IPS-11a (cell line): Measurements from ENCODE around the gene PEX13.
"Not testable (repeated sequence)": the region's sequence is repeated elsewhere in the genome, so short reads cannot be mapped to it uniquely, and the experiment has no call there.

Experiments
- H3K4me3 ChIP-seq: one replicate; pipeline ENCODE4 v1.5.1; 2013; ENCODE audit warnings: low read depth, low read length, control low read depth

PEX13 gene

GRCh38 chr2:61006486-61007105 is 10.9 kb upstream of the PEX13 start:
- H3K4me3 ChIP-seq, result no peak overlapping the region

DNA sequence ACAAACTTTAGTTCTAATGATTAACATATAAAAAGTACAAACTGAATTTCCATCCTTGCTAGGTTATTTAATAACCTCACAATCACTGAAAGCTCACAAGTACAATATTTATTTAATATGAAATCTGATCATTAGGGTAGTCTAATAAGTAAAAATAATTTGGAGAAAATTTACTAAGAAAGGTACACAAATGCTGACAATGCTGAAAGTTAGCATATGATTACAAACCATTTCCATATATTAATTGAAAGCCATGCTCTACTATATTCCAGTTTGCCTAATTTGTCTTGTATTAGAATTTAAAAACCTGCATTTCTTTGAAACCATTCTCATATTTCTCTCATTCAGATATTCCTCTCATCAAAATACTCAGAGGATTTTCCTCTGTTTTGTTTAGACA is 8.2 kb upstream of the PEX13 start:
- no peak overlapping the region for H3K4me3 ChIP-seq

- H3K4me3 ChIP-seq, result no peak overlapping the region
These were observed 5.8 kb upstream of the PEX13 start for GRCh38 chr2:61011678-61012077.

DNA sequence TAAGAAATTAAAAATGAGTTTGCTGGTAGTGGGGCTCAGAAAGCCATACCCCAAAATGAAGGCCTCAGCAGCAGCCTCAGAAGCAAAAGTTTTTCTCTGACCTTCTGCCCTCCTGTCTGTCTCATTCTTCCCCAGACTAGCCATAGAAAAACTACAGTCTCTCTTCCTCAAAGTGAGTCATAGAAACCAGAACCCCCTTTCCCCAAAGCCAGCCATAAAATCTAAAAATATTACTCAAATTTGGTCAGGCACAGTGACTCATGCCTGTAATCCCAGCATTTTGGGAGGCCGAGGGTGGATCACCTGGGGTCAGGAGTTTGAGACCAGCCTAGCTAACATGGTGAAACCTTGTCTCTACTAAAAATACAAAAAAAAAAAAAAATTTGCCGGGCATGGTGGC is 5.2 kb upstream of the PEX13 start:
- not testable (repeated sequence) for H3K4me3 ChIP-seq

DNA sequence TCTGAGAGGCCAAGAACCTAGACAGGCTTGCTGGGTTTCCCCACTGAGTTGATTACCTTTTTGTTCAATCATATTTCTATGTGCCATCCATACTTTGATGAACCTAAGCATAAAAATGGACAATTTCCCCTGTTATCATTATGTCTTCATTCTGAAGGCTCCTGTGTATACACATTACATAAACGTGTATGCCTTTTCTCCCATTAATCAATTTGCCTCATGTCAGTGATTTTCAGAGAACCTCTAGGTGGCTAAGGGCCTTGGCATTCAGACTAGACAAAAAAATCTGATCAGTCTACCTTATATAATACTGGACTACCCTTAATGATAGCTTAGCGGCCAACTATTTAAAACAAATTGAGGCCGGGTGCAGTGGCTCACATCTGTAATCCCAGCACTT is 4.1 kb upstream of the PEX13 start:
- H3K4me3 ChIP-seq, result no peak overlapping the region

GRCh38 chr2:61014763-61015162 is 2.8 kb upstream of the PEX13 start:
- H3K4me3 ChIP-seq, result no peak overlapping the region

- peak overlapping the region; percentile 97 for H3K4me3 ChIP-seq
These were observed 1.5 kb upstream of the PEX13 start for GRCh38 chr2:61015976-61016375.

DNA sequence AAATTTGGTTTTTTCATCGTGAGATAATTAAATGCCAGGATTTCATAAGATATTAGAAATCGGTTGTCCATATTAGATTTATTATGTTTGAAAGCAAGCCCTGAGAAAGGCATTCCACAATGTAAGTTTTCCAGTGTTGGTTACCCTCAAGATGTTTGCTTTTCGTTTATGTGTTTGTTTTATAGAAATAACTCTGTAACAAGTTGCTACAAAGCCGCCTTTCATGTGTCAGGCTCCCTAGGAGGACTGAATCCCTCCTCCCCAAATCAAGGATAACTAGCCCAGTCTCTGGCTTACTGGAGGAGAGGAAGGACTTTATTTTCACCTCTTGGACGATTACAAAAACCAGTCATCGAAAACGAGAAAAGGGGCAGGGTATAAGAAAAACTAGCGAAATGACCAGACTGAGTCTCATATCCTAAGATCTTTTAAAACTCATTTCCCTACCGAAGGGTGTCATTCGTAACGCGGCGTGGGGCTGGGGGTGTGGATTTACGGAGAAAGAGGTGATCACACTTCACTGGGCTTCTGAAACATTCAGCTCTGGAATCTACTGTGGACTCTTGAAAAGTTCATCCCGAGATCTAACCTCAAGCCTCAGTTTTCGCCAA is 1.0 kb upstream of the PEX13 start:
- peak overlapping the region; percentile 97 for H3K4me3 ChIP-seq

DNA sequence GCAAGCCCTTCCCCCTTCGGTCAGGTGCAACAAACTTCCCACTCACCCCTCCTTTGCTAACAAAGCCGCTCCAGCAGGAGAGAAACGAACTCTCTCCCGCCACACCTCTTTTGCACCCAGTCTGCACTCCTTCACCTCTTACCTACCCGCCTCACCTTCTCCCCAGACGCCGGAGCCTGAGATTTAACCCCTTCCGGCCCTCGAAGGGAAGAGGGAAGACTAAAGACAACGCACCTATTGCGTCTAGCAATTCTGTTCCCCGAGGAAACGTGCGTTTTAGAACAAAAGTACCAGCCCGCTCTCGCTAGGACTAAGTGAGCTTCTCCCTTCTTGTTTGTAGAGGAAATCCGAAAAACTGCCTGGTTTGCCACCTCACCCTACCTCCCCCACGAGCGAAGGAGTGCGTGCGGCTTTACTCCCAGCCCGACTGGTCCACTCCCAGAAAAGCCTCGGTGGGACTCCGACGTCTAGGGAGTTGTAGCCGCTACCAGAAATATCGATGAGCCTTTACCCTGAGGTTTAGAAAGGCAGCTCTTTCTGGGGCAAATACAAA is 441 bp upstream of the PEX13 start:
- peak overlapping the region; percentile 97 for H3K4me3 ChIP-seq

GRCh38 chr2:61018318-61018755 is 817 bp downstream of the PEX13 start:
- peak overlapping the region; percentile 97 for H3K4me3 ChIP-seq

GRCh38 chr2:61018798-61019197 is 1.3 kb downstream of the PEX13 start:
- H3K4me3 ChIP-seq, result peak overlapping the region; percentile 97

DNA sequence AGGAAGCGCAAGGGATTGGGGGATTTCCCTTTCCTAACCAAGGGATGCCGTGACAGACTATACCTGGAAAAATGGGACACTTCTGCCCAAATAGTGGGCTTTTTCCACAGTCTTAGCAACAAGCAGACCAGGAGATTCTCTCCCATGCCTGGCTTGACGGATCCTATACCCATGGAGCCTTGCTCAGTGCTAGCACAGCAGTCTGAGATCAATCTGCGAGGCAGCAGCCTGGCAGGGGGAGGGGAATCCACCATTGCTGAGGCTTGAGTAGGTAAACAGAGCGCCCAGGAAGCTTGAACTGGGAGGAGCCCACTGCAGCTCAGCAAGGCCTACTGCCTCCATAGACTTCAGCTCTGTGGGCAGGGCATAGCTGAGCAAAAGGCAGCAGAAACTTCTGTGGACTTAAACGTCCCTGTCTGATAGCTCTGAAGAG is 3.7 kb downstream of the PEX13 start:
- no peak overlapping the region for H3K4me3 ChIP-seq

DNA sequence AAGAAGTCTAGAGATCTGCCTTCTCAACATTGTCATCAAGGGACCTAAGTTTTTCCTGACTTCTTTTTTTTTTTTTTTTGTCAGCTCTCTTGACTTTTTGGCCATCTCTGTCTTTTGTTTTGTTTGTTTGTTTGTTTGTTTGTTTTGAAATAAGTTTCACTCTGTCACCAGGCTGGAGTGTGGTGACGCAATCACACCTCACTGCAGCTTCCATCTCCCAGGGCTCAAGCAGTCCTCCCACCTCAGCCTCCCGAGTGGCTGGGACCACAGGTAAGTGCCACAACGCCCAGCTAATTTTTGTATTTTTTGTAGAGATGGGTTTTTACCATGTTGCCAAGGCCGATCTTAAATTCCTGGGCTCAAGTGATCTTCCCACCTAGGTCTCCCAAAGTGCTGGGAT is 6.2 kb downstream of the PEX13 start:
- H3K4me3 ChIP-seq, result no peak overlapping the region

- H3K4me3 ChIP-seq, result no peak overlapping the region
These were observed 12.0 kb downstream of the PEX13 start for GRCh38 chr2:61029533-61029932.

DNA sequence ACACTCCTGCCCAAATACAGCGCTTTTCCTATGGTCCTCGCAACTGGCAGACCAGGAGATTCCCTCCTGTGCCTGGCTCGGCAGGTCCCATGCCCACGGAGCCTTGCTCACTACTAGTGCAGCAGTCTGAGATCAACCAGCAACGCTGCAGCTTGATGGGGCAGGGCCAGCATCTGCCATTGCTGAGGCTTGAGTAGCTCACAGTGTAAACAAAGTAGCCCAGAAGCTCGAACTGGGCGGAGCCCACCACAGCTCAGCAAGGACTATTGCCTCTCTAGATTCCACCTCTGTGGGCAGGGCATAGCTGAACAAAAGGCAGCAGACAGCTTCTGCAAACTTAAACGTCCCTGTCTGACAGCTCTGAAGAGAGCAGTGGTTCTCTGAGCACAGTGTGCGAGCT is 17.1 kb downstream of the PEX13 start:
- not testable (repeated sequence) for H3K4me3 ChIP-seq

DNA sequence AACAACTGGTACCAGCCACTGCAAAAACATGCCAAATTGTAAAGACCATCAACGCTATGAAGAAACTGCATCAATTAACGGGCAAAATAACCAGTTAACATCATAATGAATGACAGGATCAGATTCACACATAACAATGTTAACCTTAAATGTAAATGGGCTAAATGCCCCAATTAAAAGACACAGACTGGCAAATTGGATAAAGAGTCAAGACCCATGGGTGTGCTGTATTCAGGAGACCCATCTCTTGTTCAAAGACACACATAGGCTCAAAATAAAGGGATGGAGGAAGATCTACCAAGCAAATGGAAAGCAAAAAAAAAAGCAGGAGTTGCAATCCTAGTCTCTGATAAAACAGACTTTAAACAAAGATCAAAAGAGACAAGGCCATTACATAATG is 19.1 kb downstream of the PEX13 start:
- H3K4me3 ChIP-seq, result not testable (repeated sequence)

DNA sequence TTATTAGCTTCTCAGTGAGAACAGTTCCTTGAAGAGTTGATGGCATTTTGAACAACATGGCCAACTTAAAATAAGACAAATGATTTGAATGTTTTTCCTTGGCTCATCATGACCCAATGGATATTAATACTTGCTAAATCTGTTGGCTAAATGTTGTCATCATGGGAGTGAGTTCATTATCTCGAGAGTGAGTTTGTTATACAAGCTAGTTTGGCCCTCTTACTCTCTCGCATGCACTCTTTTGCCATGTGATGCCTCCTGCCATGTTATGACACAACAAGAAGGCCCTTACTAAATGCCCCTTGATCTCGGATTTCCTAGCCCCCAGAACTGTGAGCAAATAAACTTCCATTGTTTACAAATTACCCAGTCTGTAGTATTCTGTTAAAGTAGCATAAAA is 25.3 kb downstream of the PEX13 start:
- no peak overlapping the region for H3K4me3 ChIP-seq

DNA sequence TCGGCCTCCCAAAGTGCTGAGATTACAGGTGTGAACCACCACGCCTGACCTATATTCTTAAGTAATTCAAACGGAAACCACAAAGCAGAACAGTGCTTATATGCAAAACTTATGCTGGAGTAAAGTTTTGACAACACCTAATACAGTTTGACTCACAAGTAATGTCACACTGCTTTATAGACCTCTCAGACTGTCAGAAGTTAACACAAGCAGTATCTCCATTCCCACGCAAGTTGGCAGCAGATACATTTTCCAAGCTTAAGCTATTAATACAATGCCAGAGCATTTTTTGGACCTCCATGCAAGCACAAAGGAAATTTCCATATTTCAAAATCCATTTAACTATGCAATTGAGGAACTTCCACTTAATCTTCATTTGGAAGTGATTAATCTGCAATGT is 27.1 kb downstream of the PEX13 start:
- no peak overlapping the region for H3K4me3 ChIP-seq

DNA sequence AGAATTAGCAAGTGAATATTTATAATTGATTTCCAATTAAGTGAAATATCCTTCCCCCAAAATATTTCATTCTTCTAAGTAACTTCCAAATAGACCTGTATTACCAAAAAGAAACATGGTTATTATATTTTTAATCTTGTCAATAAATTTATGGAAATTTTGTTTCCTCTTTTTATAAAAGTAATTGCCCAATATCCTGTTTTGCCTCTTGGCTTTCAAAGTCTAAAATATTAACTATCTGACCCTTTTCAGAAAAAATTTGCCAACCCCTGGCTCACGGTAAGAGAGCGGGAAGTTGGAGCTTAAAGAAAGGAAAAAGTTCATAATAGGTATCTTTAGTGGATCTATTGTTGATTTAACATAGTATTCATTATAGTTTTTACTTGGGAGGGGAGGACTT is 27.7 kb downstream of the PEX13 start:
- no peak overlapping the region for H3K4me3 ChIP-seq

DNA sequence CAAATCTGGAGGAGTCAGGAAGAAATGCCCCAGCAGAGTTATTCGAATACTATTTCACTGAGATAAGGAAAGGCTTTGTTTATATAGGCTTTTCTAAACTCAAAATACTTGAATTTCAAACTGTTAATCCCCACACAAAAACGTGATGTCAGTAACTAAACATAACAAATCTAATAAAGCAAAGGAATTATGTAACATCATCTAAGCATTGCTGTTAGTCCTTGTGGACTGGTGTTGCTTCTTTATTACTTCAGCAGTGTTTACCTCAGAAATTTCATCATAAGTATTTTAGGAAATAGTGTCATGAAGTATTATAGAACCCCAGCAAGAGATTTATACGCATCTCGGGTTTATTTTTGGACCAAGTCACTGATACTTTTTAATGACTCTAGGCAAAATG is 28.5 kb downstream of the PEX13 start:
- H3K4me3 ChIP-seq, result no peak overlapping the region

DNA sequence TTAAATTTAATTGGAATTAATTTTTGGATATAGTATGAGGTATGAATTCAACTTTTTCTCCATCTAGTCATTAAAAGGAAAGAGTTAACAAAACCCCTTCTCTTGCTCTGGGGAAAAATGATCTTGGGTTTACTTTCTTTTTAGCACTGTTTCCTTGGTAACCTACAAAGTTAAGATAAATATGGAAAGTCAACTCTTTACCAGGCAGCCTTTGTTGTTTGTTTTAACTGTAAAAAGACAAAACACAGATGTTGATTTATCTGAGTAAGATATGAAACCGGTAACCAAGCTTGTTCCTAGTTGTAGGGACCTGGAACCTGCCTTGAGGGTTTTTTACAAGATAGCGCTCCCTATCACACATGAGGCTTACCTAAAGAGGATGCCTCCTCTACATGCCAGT is 38.0 kb downstream of the PEX13 start:
- H3K4me3 ChIP-seq, result no peak overlapping the region

DNA sequence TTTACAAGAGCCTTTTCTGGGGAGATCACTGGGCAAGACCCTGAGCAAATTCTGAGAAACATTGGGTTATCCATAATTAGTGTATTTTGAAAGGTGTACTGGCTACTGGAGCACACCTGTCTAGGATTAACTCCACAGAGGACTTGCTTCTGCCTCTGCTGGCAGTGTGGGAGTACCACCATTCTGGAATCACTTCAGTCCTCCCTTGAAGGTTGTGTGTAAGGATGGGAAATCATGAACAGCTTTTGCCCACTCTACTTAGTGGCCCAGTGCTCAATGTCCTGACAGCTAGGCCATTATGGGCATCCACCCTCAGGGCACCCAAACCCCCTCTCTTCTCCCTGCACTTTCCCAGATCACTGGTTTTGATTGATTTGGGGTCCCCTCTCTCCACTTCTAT is 40.0 kb downstream of the PEX13 start:
- H3K4me3 ChIP-seq, result no peak overlapping the region

DNA sequence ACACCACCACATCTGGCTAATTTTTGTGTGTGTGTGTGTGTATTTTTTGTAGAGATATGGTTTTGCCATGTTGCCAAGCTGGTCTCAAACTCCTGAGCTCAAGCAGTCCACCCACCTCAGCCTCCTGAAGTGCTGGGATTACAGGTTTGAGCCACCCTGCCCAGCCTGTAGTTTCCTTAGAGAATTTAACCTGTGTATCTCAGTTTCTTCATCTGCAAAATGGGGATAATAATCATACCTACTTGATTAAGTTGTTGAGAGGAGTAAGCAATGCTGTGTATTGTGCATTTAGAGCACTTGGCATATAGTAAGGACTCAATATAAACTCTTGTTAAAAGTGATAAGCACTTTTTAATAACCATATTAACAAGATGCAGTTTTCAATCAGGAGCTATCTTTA is 41.9 kb downstream of the PEX13 start:
- H3K4me3 ChIP-seq, result no peak overlapping the region
